NCI-H345 treated with DMSO at 0.1 percent for 48 hours (cell line): ENCODE data around the gene ACHE.
"Not testable (repeated sequence)": the region's sequence is repeated elsewhere in the genome, so short reads cannot be mapped to it uniquely, and the experiment has no call there.

Experiments
- DNase-seq: peaks from one replicate; lab custom pipeline; 2025; ENCODE audit not compliant: unreplicated experiment; lab: John Stamatoyannopoulos, UW

Gene ACHE

GRCh38 chr7:100865938-100866728 is 29.6 kb downstream of the ACHE start:
- no peak for DNase-seq

GRCh38 chr7:100865372-100865911 is 30.2 kb downstream of the ACHE start:
- DNase-seq = no peak

GRCh38 chr7:100864263-100864845 is 31.3 kb downstream of the ACHE start:
- no peak for DNase-seq

GRCh38 chr7:100863406-100863950 is 32.2 kb downstream of the ACHE start:
- DNase-seq = no peak

- DNase-seq = no peak
These were observed 34.1 kb downstream of the ACHE start for GRCh38 chr7:100861616-100861985.

GRCh38 chr7:100860702-100861615 is 34.7 kb downstream of the ACHE start:
- no peak for DNase-seq

- no peak for DNase-seq
These were observed 35.8 kb downstream of the ACHE start for GRCh38 chr7:100859856-100860255.

- no peak for DNase-seq
These were observed 38.8 kb downstream of the ACHE start for GRCh38 chr7:100856871-100857282.

GRCh38 chr7:100855515-100855914 is 40.2 kb downstream of the ACHE start:
- no peak for DNase-seq

- not testable (repeated sequence) for DNase-seq
These were observed 40.8 kb downstream of the ACHE start for GRCh38 chr7:100854899-100855298.

- no peak for DNase-seq
These were observed 41.4 kb downstream of the ACHE start for GRCh38 chr7:100854146-100854895.

- DNase-seq = peak; percentile 91
These were observed 43.4 kb downstream of the ACHE start, which contains the start of gene SLC12A9 for GRCh38 chr7:100852048-100852872. TSS of gene SLC12A9 (plus strand) at chr7:100852713. CDS start at chr7:100854198, 1,485 bp downstream.

- no peak for DNase-seq
These were observed 48.3 kb downstream of the ACHE start for GRCh38 chr7:100847360-100847759.

GRCh38 chr7:100840470-100841100 is 55.1 kb downstream of the ACHE start:
- no peak for DNase-seq
